Activated naive CD8-positive, alpha-beta T cell treated with anti-CD3 and anti-CD28 coated beads, Interleukin-2, amount 10 ng/mL, durations not matched to agents 7 days and 5 days (primary cell): ENCODE measurements around the gene ARHGEF17. TPM values are rescaled to one million over a fixed set of nuclear protein-coding genes. Genes with fewer than 3 reads are reported as not detected.

Experiments used
- ATAC-seq: fragments of 150-1000 bp; cut with Tn5 transposase; one replicate; pipeline ENCODE4 v1.10.0; 2021; ENCODE audit warnings: low read depth, moderate library complexity
- POLR2A ChIA-PET: fragments of 350-600 bp; sonication (Branson Sonifier 250); formaldehyde crosslinking; loops from one replicate; lab custom pipeline; 2021; ENCODE audit warnings: antibody characterized with exemption; lab: Charles Lee
- DNase-seq: peaks from one replicate; pipeline ENCODE4 v3.0.0; 2021
- H3K27ac Mint-ChIP-seq: one replicate; pipeline ENCODE4 v1.8.0; 2022; ENCODE audit warnings: mild to moderate bottlenecking, mixed read lengths
- H3K27me3 Mint-ChIP-seq: one replicate; pipeline ENCODE4 v1.8.0; 2022; ENCODE audit warnings: mild to moderate bottlenecking, moderate library complexity, mixed read lengths
- H3K36me3 Mint-ChIP-seq: one replicate; pipeline ENCODE4 v1.8.0; 2021; ENCODE audit warnings: mild to moderate bottlenecking, mixed read lengths
- H3K4me1 Mint-ChIP-seq: one replicate; pipeline ENCODE4 v1.8.0; 2021; ENCODE audit warnings: mixed read lengths
- H3K4me3 Mint-ChIP-seq: one replicate; pipeline ENCODE4 v1.8.0; 2022; ENCODE audit warnings: mild to moderate bottlenecking, moderate library complexity, mixed read lengths
- H3K9me3 Mint-ChIP-seq: one replicate; pipeline ENCODE4 v1.8.0; 2021; ENCODE audit warnings: mixed read lengths
- total RNA-seq, 2 experiments: library from RNA; stranded (reverse); gene quantifications; one replicate each; pipeline ENCODE4 v1.2.3, GENCODE V29; 2021

ARHGEF17 gene
- total RNA-seq, 2 experiments from 2014 or later, result not detected

- Mint-ChIP-seq H3K9me3 (no peaks in the 10 kb centered on the region), H3K4me1 (peaks cover 58% of the 10 kb centered on the region), H3K4me3 (peak overlapping the region; percentile 78), H3K27me3 (no peaks in the 10 kb centered on the region), H3K36me3 (peaks cover 1% of the 10 kb centered on the region), H3K27ac (peak overlapping the region; percentile 91)
- ATAC-seq (peak; percentile 69), DNase-seq (peak; percentile 55)
- POLR2A ChIA-PET, result interaction anchor here (0.7 to 1.8 kb wide), 8 partner anchors 8 to 1108 kb away, joined by 3 to 9 read pairs (median 3); partner anchors contain the start of gene RELT
Observed at GRCh38 chr11:73384872-73385689, 77.0 kb downstream of the ARHGEF17 start.

DNA sequence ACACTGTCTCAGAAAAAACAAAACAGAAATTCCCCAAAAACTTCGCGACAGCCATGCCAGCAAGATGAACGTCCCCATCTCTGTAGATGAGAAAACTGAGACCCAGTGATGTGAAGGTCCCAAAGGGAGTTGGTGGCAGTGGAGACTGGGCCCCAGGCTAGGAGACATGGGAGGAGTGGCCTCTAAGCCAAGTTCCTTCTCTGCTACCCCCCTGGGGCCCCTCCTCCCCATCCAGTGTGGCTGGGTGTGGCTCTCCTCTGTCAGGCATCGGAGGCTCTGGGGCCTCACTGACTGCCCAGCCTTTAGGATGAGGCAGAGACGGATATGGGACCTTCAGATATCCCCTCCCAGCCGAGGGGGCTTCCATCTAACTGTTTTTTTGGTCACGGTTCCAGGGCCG is 77.9 kb downstream of the ARHGEF17 start:
- peaks cover 1% of the 10 kb centered on the region for H3K36me3 Mint-ChIP-seq
- no peaks in the 10 kb centered on the region for H3K9me3 Mint-ChIP-seq
- H3K27ac Mint-ChIP-seq, result peak overlapping the region; percentile 91
- DNase-seq, result no peak
- POLR2A ChIA-PET, result interaction anchor here (0.7 to 1.8 kb wide), 3 partner anchors 9 to 16 kb away, joined by 3 to 9 read pairs (median 7); partner anchors contain the start of gene RELT
- no peak for ATAC-seq
- H3K4me1 Mint-ChIP-seq, result peaks cover 56% of the 10 kb centered on the region
- peak overlapping the region; percentile 78 for H3K4me3 Mint-ChIP-seq
- H3K27me3 Mint-ChIP-seq, result no peaks in the 10 kb centered on the region

GRCh38 chr11:73386546-73386945 is 78.5 kb downstream of the ARHGEF17 start:
- POLR2A ChIA-PET, result interaction anchor here (0.7 to 1.5 kb wide), 2 partner anchors 9 to 35 kb away, joined by 3 to 5 read pairs; no protein-coding TSS in a partner anchor
- Mint-ChIP-seq H3K4me3 (peak overlapping the region; percentile 37), H3K9me3 (no peaks in the 10 kb centered on the region), H3K27me3 (no peaks in the 10 kb centered on the region), H3K4me1 (peaks cover 54% of the 10 kb centered on the region), H3K27ac (peak overlapping the region; percentile 91), H3K36me3 (peaks cover 1% of the 10 kb centered on the region)
- DNase-seq (no peak), ATAC-seq (no peak)

DNA sequence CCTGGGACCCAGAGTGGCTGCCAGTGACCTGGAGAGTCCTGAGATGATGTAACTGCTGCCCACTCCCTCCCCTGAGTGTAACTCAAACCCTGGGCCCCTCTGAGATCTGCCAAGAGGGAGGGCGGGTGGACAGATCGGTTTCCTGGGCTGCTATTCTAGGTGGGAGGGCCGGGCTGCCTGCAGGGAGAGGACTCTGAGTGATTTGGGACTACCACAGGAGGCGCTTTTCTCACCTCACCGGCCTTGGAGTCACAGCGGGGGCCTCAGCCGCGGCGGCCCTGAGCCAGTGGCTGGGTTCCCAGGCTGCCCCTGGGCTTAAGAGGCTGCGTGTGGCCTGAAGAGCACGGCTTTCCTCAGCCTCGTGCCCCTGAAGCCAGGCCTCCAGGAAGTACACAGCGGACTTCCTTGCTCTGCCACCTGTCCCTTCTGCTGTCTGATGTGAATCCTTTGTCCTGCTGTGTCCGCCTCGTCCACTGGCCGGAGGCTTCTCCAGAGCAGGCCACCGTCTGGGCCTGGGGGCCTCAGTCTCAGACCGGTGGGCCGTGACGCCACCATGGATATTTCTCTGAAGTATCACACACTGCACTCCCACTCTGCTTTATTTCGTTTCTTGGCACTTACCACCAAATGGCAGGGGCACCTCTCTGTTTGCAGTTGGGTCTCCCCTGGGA is 79.7 kb downstream of the ARHGEF17 start:
- peak overlapping the region; percentile 81 for H3K27ac Mint-ChIP-seq
- peaks cover 49% of the 10 kb centered on the region for H3K4me1 Mint-ChIP-seq
- ATAC-seq (no peak), DNase-seq (no peak)
- POLR2A ChIA-PET, result interaction anchor here (1.5 kb wide), 1 partner anchor 36 kb away, joined by 5 read pairs; no protein-coding TSS in a partner anchor
- H3K4me3 Mint-ChIP-seq, result no peak overlapping the region
- no peaks in the 10 kb centered on the region for H3K9me3 Mint-ChIP-seq
- no peaks in the 10 kb centered on the region for H3K27me3 Mint-ChIP-seq
- H3K36me3 Mint-ChIP-seq, result peaks cover 1% of the 10 kb centered on the region

- peaks cover 45% of the 10 kb centered on the region for H3K4me1 Mint-ChIP-seq
- no peaks in the 10 kb centered on the region for H3K27me3 Mint-ChIP-seq
- no peak for ATAC-seq
- peaks cover 1% of the 10 kb centered on the region for H3K36me3 Mint-ChIP-seq
- H3K4me3 Mint-ChIP-seq, result no peak overlapping the region
- POLR2A ChIA-PET, result interaction anchor here (1.5 kb wide), 1 partner anchor 37 kb away, joined by 5 read pairs; no protein-coding TSS in a partner anchor
- no peak for DNase-seq
- H3K9me3 Mint-ChIP-seq, result no peaks in the 10 kb centered on the region
- peak overlapping the region; percentile 78 for H3K27ac Mint-ChIP-seq
Observed at GRCh38 chr11:73388265-73389133, 80.4 kb downstream of the ARHGEF17 start.

- Mint-ChIP-seq H3K9me3 (no peaks in the 10 kb centered on the region), H3K36me3 (peaks cover 1% of the 10 kb centered on the region), H3K4me3 (no peak overlapping the region), H3K27ac (no peak overlapping the region), H3K27me3 (no peaks in the 10 kb centered on the region), H3K4me1 (peaks cover 40% of the 10 kb centered on the region)
- ATAC-seq, result no peak
- POLR2A ChIA-PET, result no interaction called here
- no peak for DNase-seq
Observed at GRCh38 chr11:73389134-73389525, 81.1 kb downstream of the ARHGEF17 start.

GRCh38 chr11:73389916-73390315 is 81.8 kb downstream of the ARHGEF17 start:
- H3K4me3 Mint-ChIP-seq, result no peak overlapping the region
- no peaks in the 10 kb centered on the region for H3K9me3 Mint-ChIP-seq
- H3K4me1 Mint-ChIP-seq, result peaks cover 32% of the 10 kb centered on the region
- no peaks in the 10 kb centered on the region for H3K27me3 Mint-ChIP-seq
- DNase-seq (no peak), ATAC-seq (no peak)
- peak overlapping the region; percentile 17 for H3K27ac Mint-ChIP-seq
- POLR2A ChIA-PET, result no interaction called here
- H3K36me3 Mint-ChIP-seq, result peaks cover 1% of the 10 kb centered on the region

DNA sequence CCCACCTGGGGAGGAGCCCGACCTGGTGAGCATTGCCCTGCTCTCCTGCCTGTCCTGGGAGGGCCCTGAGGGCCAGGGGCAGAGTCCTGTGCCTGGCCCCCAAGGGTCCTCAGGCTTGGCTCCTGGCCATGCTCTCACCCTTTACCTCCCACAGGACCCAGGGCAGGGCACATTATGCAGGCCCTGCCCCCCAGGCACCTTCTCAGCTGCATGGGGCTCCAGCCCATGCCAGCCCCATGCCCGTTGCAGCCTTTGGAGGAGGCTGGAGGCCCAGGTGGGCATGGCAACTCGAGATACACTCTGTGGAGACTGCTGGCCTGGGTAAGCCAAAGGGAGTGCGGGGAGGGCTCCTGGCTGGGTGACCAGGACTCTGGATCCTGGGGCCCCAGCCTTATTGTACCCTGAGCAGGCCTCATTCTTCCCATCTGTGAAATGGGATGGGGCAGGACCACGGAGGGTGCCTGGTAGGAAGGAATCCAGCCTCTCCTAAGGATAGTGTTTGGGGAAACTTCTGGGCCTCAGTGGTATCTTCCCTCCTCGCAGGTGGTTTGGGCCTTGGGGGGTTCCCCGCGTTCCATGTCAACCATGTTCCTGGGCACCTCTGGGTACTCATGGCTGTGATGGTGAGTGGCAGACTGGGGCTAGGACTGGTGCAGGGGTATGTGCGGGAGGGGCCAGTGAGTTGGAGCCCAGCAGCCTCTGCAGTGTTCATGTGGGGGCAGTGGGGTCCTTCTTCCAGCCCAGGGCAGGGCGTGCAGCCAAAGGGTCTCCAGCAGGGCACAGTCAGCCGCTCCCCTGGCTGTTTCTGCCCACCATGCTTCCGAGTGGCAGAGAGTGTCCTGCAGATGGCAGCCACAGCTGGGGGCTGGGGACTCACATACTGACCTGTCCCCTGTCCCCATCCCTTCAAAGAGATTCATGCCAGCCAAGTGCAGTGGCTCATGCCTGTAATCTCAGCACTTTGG is 82.8 kb downstream of the ARHGEF17 start:
- Mint-ChIP-seq H3K27ac (no peak overlapping the region), H3K4me1 (peaks cover 22% of the 10 kb centered on the region), H3K36me3 (peaks cover 1% of the 10 kb centered on the region), H3K27me3 (no peaks in the 10 kb centered on the region), H3K4me3 (no peak overlapping the region), H3K9me3 (no peaks in the 10 kb centered on the region)
- POLR2A ChIA-PET, result no interaction called here
- ATAC-seq (no peak), DNase-seq (no peak)

GRCh38 chr11:73391665-73392064 is 83.6 kb downstream of the ARHGEF17 start:
- DNase-seq, result no peak
- Mint-ChIP-seq H3K4me1 (peaks cover 14% of the 10 kb centered on the region), H3K9me3 (no peaks in the 10 kb centered on the region), H3K4me3 (no peak overlapping the region), H3K27ac (peak overlapping the region; percentile 12), H3K27me3 (no peaks in the 10 kb centered on the region), H3K36me3 (peaks cover 4% of the 10 kb centered on the region)
- no peak for ATAC-seq
- POLR2A ChIA-PET, result no interaction called here

GRCh38 chr11:73392108-73393010 is 84.3 kb downstream of the ARHGEF17 start:
- Mint-ChIP-seq H3K27ac (no peak overlapping the region), H3K36me3 (peaks cover 7% of the 10 kb centered on the region), H3K4me3 (no peak overlapping the region), H3K4me1 (peaks cover 8% of the 10 kb centered on the region), H3K9me3 (no peaks in the 10 kb centered on the region), H3K27me3 (no peaks in the 10 kb centered on the region)
- POLR2A ChIA-PET, result interaction anchor here (0.6 to 1.9 kb wide), 2 partner anchors 21 to 41 kb away, joined by 3 to 9 read pairs; no protein-coding TSS in a partner anchor
- ATAC-seq (no peak), DNase-seq (no peak)

GRCh38 chr11:73393011-73393380 is 84.9 kb downstream of the ARHGEF17 start:
- Mint-ChIP-seq H3K9me3 (no peaks in the 10 kb centered on the region), H3K27me3 (no peaks in the 10 kb centered on the region), H3K27ac (peak overlapping the region; percentile 9), H3K4me1 (peaks cover 4% of the 10 kb centered on the region), H3K4me3 (no peak overlapping the region), H3K36me3 (peaks cover 10% of the 10 kb centered on the region)
- no peak for DNase-seq
- peak; percentile 6 for ATAC-seq
- POLR2A ChIA-PET, result interaction anchor here (0.6 to 1.9 kb wide), 2 partner anchors 22 to 42 kb away, joined by 3 to 9 read pairs; no protein-coding TSS in a partner anchor
